GM12878 (cell line): ENCODE measurements around the gene MTHFD1. TPM values are rescaled to one million over a fixed set of nuclear protein-coding genes. Genes with fewer than 3 reads are reported as not detected.

ENCODE experiments used
- ASH2L ChIP-seq: fragments of 300-600, 200-600 bp; sonication (generic); IDR thresholded peaks from 2 replicates; pipeline ENCODE4 v1.6.1; 2017; ENCODE audit warnings: low read depth, mild to moderate bottlenecking, borderline replicate concordance
- BACH1 ChIP-seq: fragments of 450-650 bp; IDR thresholded peaks from 2 replicates; pipeline ENCODE4 v1.6.1; 2017; ENCODE audit warnings: mild to moderate bottlenecking, borderline replicate concordance
- CBX5 ChIP-seq: sonication (generic); IDR thresholded peaks from 2 replicates; pipeline ENCODE4 v1.6.1; 2016; ENCODE audit warnings: low read depth, moderate library complexity, mild to moderate bottlenecking, inconsistent platforms
- CREB1 ChIP-seq: IDR thresholded peaks from 2 replicates; pipeline ENCODE4 v1.6.1; 2012; ENCODE audit warnings: low read depth, mild to moderate bottlenecking, inconsistent platforms
- CREM ChIP-seq: IDR thresholded peaks from 2 replicates; pipeline ENCODE4 v1.6.1; 2014; ENCODE audit warnings: antibody characterized with exemption, low read depth
- JUNB ChIP-seq: IDR thresholded peaks from 2 replicates; pipeline ENCODE4 v1.6.1; 2016; ENCODE audit warnings: antibody characterized with exemption, mild to moderate bottlenecking
- RB1 ChIP-seq: fragments of 450-650 bp; formaldehyde crosslinking; IDR thresholded peaks from 2 replicates; pipeline ENCODE4 v1.6.1; 2017; ENCODE audit warnings: mild to moderate bottlenecking, borderline replicate concordance
- SPI1 ChIP-seq: IDR thresholded peaks from 2 replicates; pipeline ENCODE4 v1.6.1; 2011; ENCODE audit warnings: low read depth, mild to moderate bottlenecking, low read length, moderate library complexity, borderline replicate concordance; ENCODE audit not compliant: insufficient read depth
- WRNIP1 ChIP-seq: IDR thresholded peaks from 2 replicates; pipeline ENCODE4 v1.6.1; 2011; ENCODE audit warnings: low read depth, low read length, improper control_type of control experiment, borderline replicate concordance
- polyA plus RNA-seq, 11 experiments: library from polyadenylated mRNA; depleted of rRNA in 4 of 11; unstranded in 6 of 11; stranded (reverse) in 5 of 11; fragments of >200 nt; fragmentation: Nextera tagmentation in 4 of 11; fragmentation: Illumina TruSeq in 1 of 11; extraction: Ambion mirVana in 4 of 11; extraction: Trizol in 1 of 11; gene quantifications; 1 replicate in 1 of 11; 2 replicates in 10 of 11; pipeline versions ENCODE4 v1.2.1 to v1.2.3, GENCODE V29; 2011 to 2016; ENCODE audit warnings: inconsistent platforms in 2 of 11, missing spikeins in 2 of 11, low read depth in 1 of 11
- total RNA-seq, 4 experiments: library from RNA; depleted of rRNA in 3 of 4; stranded (reverse); fragments of >200 nt in 3 of 4; fragmentation: Illumina TruSeq in 1 of 4; extraction: Trizol in 1 of 4; gene quantifications; 2 replicates each; pipeline versions ENCODE4 v1.2.1 to v1.2.3, GENCODE V29; 2013 to 2021
- TF ChIP-seq, protein P1 (sequence below): fragments of 450-650 bp; IDR thresholded peaks from 2 replicates; pipeline ENCODE4 v1.6.1; 2017; ENCODE audit warnings: mild to moderate bottlenecking, moderate library complexity
- TF ChIP-seq, protein P2 (sequence below): fragments of 150-350 bp; IDR thresholded peaks from 2 replicates; pipeline ENCODE4 v1.6.1; 2014; ENCODE audit warnings: mild to moderate bottlenecking, low read depth, low read length
- TF ChIP-seq, protein P3 (sequence below): fragments of 450-650 bp; IDR thresholded peaks from 2 replicates; pipeline ENCODE4 v1.6.1; 2017; ENCODE audit warnings: low read depth, mild to moderate bottlenecking, moderate library complexity
- TF ChIP-seq, protein P4 (sequence below): fragments of 450-650 bp; formaldehyde crosslinking; IDR thresholded peaks from 2 replicates; pipeline ENCODE4 v1.4.0; 2022; ENCODE audit warnings: mild to moderate bottlenecking, moderate library complexity
- TF ChIP-seq, protein P5 (sequence below): fragments of 450-650 bp; IDR thresholded peaks from 2 replicates; pipeline ENCODE4 v1.6.1; 2016; ENCODE audit warnings: mild to moderate bottlenecking

The MTHFD1 gene
- total and polyA plus RNA-seq, 10 of the 15 experiments (the other 5 are each of a cell fraction or from before 2014, with no cell fraction given): 99.3 to 310 (median 173) TPM

DNA sequence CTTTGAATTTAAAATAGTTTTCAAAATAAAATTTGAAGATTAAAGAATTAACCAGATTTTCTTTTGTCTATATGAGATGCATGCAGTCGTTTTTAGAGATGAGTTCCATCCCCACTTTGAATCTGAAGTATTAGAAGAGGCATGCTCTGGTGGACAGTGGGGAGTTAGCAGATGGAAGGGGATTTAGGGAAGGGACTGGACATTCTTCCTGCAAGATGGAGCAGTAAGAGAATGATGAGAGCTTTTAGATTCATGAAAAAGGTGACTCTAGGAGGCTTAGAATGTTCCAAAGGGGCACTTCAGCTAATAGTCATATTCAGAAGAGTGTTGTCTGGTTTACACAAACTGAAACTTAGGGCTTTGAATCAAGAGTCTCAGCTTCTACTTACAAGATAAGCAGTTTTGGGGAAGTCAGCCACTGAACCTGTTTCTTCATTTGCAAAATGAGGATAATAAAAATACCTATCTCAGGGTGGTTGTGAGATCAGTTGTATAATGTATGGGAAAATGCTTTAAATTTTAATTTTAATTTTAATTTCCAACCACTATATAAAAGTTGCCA lies 120.1 kb downstream of the MTHFD1 start (continued):
- TF ChIP-seq, protein P1, sequence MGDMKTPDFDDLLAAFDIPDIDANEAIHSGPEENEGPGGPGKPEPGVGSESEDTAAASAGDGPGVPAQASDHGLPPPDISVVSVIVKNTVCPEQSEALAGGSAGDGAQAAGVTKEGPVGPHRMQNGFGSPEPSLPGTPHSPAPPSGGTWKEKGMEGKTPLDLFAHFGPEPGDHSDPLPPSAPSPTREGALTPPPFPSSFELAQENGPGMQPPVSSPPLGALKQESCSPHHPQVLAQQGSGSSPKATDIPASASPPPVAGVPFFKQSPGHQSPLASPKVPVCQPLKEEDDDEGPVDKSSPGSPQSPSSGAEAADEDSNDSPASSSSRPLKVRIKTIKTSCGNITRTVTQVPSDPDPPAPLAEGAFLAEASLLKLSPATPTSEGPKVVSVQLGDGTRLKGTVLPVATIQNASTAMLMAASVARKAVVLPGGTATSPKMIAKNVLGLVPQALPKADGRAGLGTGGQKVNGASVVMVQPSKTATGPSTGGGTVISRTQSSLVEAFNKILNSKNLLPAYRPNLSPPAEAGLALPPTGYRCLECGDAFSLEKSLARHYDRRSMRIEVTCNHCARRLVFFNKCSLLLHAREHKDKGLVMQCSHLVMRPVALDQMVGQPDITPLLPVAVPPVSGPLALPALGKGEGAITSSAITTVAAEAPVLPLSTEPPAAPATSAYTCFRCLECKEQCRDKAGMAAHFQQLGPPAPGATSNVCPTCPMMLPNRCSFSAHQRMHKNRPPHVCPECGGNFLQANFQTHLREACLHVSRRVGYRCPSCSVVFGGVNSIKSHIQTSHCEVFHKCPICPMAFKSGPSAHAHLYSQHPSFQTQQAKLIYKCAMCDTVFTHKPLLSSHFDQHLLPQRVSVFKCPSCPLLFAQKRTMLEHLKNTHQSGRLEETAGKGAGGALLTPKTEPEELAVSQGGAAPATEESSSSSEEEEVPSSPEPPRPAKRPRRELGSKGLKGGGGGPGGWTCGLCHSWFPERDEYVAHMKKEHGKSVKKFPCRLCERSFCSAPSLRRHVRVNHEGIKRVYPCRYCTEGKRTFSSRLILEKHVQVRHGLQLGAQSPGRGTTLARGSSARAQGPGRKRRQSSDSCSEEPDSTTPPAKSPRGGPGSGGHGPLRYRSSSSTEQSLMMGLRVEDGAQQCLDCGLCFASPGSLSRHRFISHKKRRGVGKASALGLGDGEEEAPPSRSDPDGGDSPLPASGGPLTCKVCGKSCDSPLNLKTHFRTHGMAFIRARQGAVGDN: no peak
- TF ChIP-seq BACH1 (no peak), CBX5 (no peak), JUNB (peak; percentile 95), ASH2L (no peak), CREM (0 out of 2 replicates have a peak, but pooled peaks have one; percentile 18), CREB1 (no peak), SPI1 (peak; percentile 77), WRNIP1 (no peak), RB1 (no peak)
- TF ChIP-seq, protein P2, sequence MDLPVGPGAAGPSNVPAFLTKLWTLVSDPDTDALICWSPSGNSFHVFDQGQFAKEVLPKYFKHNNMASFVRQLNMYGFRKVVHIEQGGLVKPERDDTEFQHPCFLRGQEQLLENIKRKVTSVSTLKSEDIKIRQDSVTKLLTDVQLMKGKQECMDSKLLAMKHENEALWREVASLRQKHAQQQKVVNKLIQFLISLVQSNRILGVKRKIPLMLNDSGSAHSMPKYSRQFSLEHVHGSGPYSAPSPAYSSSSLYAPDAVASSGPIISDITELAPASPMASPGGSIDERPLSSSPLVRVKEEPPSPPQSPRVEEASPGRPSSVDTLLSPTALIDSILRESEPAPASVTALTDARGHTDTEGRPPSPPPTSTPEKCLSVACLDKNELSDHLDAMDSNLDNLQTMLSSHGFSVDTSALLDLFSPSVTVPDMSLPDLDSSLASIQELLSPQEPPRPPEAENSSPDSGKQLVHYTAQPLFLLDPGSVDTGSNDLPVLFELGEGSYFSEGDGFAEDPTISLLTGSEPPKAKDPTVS: no peak
- TF ChIP-seq, protein P3, sequence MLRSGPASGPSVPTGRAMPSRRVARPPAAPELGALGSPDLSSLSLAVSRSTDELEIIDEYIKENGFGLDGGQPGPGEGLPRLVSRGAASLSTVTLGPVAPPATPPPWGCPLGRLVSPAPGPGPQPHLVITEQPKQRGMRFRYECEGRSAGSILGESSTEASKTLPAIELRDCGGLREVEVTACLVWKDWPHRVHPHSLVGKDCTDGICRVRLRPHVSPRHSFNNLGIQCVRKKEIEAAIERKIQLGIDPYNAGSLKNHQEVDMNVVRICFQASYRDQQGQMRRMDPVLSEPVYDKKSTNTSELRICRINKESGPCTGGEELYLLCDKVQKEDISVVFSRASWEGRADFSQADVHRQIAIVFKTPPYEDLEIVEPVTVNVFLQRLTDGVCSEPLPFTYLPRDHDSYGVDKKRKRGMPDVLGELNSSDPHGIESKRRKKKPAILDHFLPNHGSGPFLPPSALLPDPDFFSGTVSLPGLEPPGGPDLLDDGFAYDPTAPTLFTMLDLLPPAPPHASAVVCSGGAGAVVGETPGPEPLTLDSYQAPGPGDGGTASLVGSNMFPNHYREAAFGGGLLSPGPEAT: no peak
- TF ChIP-seq, protein P4, sequence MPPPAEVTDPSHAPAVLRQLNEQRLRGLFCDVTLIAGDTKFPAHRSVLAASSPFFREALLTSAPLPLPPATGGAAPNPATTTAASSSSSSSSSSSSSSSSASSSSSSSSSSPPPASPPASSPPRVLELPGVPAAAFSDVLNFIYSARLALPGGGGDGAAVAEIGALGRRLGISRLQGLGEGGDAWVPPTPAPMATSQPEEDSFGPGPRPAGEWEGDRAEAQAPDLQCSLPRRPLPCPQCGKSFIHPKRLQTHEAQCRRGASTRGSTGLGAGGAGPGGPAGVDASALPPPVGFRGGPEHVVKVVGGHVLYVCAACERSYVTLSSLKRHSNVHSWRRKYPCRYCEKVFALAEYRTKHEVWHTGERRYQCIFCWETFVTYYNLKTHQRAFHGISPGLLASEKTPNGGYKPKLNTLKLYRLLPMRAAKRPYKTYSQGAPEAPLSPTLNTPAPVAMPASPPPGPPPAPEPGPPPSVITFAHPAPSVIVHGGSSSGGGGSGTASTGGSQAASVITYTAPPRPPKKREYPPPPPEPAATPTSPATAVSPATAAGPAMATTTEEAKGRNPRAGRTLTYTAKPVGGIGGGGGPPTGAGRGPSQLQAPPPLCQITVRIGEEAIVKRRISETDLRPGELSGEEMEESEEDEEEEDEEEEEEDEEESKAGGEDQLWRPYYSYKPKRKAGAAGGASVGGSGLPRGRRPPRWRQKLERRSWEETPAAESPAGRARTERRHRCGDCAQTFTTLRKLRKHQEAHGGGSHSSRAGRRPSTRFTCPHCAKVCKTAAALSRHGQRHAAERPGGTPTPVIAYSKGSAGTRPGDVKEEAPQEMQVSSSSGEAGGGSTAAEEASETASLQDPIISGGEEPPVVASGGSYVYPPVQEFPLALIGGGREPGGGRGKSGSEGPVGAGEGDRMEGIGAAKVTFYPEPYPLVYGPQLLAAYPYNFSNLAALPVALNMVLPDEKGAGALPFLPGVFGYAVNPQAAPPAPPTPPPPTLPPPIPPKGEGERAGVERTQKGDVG (CRISPR knock-in tag): no peak
- TF ChIP-seq, protein P5, sequence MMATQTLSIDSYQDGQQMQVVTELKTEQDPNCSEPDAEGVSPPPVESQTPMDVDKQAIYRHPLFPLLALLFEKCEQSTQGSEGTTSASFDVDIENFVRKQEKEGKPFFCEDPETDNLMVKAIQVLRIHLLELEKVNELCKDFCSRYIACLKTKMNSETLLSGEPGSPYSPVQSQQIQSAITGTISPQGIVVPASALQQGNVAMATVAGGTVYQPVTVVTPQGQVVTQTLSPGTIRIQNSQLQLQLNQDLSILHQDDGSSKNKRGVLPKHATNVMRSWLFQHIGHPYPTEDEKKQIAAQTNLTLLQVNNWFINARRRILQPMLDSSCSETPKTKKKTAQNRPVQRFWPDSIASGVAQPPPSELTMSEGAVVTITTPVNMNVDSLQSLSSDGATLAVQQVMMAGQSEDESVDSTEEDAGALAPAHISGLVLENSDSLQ: no peak
